ENCODE results near the gene SP140. TPM values are rescaled to one million over a fixed set of nuclear protein-coding genes. Genes with fewer than 3 reads are reported as not detected.

Gene SP140
- total RNA-seq, 1 experiment from 2014 or later = 2.6 TPM

DNA sequence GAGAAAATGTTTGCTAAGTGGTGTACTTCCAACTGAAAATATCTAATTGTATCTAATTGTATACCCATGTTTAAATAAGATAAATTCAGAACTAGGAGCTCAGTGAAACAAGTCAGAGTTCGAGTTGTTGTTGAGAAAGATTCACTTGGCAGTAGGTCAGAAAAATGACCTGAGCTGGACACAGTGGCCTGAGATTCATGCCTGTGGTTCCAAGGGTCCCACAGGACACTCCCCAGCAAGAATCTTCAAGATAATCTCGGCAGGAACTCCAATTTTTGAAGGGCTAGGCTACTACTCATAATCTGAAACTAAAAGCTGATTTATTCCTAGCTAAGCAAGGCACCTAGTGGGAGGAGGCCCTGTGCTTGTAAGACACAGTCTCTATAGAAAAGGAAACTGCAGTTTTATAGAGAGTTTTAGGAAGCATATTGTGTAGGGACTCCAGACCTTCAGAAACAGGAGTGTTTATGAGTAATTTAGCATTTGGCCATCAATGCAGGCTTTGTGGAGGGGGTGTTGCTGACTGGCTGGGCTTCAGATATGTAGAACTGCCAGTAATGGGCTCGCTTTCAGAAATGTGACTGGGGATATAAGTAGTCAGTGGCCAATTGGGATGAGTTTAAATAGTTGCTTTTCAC lies 43.2 kb downstream of the SP140 start:
- H3K4me3 ChIP-seq (replicated peaks in 1 of 2; ENCODE audit: low read depth in 1 of 2, low read length in 2 of 2) = no peak overlapping the region
- H2AFZ ChIP-seq (ENCODE audit: low read depth, low read length, poor library complexity, severe bottlenecking) = no peak overlapping the region
- no peaks in the 10 kb centered on the region for H3K9me3 ChIP-seq (ENCODE audit: control insufficient read depth in 1 of 2, insufficient read depth in 1 of 2, low read depth in 1 of 2, low read length in 2 of 2)
- H4K20me1 ChIP-seq (ENCODE audit: insufficient read depth) = no peaks in the 10 kb centered on the region
- intact Hi-C loops (cut with micrococcal nuclease) = no loop called here
- ChIA-PET POLR2A (no interaction called here), RAD21 (ENCODE audit: low non-redundant PET in 1 of 2, low total read pairs in 2 of 2, uncharacterized antibody in 2 of 2, unreplicated experiment in 2 of 2) (no interaction called here), CTCF (no interaction called here)
- no peak for TF ChIP-seq EGR1 (IDR thresholded peaks at IDR 0.05; ENCODE audit: low read depth)
- TF ChIP-seq POLR2AphosphoS5 (IDR thresholded peaks at IDR 0.05; ENCODE audit: low read depth, low read length) = no peak
- no peak for TF ChIP-seq SP1 (IDR thresholded peaks at IDR 0.05; ENCODE audit: low read depth)
- TF ChIP-seq, protein P1, sequence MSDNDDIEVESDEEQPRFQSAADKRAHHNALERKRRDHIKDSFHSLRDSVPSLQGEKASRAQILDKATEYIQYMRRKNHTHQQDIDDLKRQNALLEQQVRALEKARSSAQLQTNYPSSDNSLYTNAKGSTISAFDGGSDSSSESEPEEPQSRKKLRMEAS (IDR thresholded peaks at IDR 0.05) = no peak
- TF ChIP-seq ELF1 (IDR thresholded peaks at IDR 0.05; ENCODE audit: borderline replicate concordance, low read depth) = no peak
- no peak for TF ChIP-seq CEBPB (IDR thresholded peaks at IDR 0.05; ENCODE audit: low read depth)
- TF ChIP-seq EZH2phosphoT487 (IDR thresholded peaks at IDR 0.05; ENCODE audit: borderline replicate concordance) = no peak
- TF ChIP-seq, protein P2, sequence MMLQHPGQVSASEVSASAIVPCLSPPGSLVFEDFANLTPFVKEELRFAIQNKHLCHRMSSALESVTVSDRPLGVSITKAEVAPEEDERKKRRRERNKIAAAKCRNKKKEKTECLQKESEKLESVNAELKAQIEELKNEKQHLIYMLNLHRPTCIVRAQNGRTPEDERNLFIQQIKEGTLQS (IDR thresholded peaks at IDR 0.05) = no peak
- TF ChIP-seq ZFX (IDR thresholded peaks at IDR 0.05) = no peak
- TF ChIP-seq, protein P3, sequence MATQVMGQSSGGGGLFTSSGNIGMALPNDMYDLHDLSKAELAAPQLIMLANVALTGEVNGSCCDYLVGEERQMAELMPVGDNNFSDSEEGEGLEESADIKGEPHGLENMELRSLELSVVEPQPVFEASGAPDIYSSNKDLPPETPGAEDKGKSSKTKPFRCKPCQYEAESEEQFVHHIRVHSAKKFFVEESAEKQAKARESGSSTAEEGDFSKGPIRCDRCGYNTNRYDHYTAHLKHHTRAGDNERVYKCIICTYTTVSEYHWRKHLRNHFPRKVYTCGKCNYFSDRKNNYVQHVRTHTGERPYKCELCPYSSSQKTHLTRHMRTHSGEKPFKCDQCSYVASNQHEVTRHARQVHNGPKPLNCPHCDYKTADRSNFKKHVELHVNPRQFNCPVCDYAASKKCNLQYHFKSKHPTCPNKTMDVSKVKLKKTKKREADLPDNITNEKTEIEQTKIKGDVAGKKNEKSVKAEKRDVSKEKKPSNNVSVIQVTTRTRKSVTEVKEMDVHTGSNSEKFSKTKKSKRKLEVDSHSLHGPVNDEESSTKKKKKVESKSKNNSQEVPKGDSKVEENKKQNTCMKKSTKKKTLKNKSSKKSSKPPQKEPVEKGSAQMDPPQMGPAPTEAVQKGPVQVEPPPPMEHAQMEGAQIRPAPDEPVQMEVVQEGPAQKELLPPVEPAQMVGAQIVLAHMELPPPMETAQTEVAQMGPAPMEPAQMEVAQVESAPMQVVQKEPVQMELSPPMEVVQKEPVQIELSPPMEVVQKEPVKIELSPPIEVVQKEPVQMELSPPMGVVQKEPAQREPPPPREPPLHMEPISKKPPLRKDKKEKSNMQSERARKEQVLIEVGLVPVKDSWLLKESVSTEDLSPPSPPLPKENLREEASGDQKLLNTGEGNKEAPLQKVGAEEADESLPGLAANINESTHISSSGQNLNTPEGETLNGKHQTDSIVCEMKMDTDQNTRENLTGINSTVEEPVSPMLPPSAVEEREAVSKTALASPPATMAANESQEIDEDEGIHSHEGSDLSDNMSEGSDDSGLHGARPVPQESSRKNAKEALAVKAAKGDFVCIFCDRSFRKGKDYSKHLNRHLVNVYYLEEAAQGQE (IDR thresholded peaks at IDR 0.05; ENCODE audit: low read depth) = no peak
- no peak for TF ChIP-seq JUND (IDR thresholded peaks at IDR 0.05)
- no peak for TF ChIP-seq EZH2 (IDR thresholded peaks at IDR 0.05)
- TF ChIP-seq SRF (IDR thresholded peaks at IDR 0.05; ENCODE audit: low read depth) = no peak
- no peak for TF ChIP-seq CBX3 (IDR thresholded peaks at IDR 0.05; ENCODE audit: low read depth)
- no peak for TF ChIP-seq SIN3A (IDR thresholded peaks at IDR 0.05; ENCODE audit: low read depth)
- no peak for TF ChIP-seq TCF7L2 (IDR thresholded peaks at IDR 0.05; ENCODE audit: borderline replicate concordance, extremely low read depth, insufficient read depth, insufficient read length)
- no peak for TF ChIP-seq ZNF274 (IDR thresholded peaks at IDR 0.05; ENCODE audit: low read depth, low read length)
- TF ChIP-seq POLR2A (IDR thresholded peaks at IDR 0.05; ENCODE audit: borderline replicate concordance, extremely low read depth, insufficient read depth, insufficient read length) = no peak
- no peak for TF ChIP-seq FOSL1 (IDR thresholded peaks at IDR 0.05; ENCODE audit: low read depth)
- H3K9me2 ChIP-seq (ENCODE audit: insufficient read depth) = no peaks in the 10 kb centered on the region
- DNase-seq (ENCODE audit: low read depth, low spot score) = no peak
- H3K27me3 ChIP-seq (ENCODE audit: insufficient read depth, low read length) = no peaks in the 10 kb centered on the region
- no peaks in the 10 kb centered on the region for H3K79me2 ChIP-seq (ENCODE audit: insufficient read depth, low read length)
- no peaks in the 10 kb centered on the region for H3K36me3 ChIP-seq (ENCODE audit: control insufficient read depth in 1 of 2, insufficient read depth in 2 of 2, low read length in 2 of 2)
- no peak overlapping the region for H3K27ac ChIP-seq (ENCODE audit: low read depth, low read length)
- no peak overlapping the region for H3K4me2 ChIP-seq (ENCODE audit: low read length)
- ATAC-seq = no peak
- no peak overlapping the region for H3K9ac ChIP-seq (ENCODE audit: low read length)
- no TSS peak for BruUV-seq (replicated peaks)
- H3K4me1 ChIP-seq (ENCODE audit: control insufficient read depth in 1 of 2, insufficient read depth in 2 of 2, low read length in 2 of 2) = peaks cover 0 to 6% of the 10 kb centered on the region in 2 experiments; a peak in 1 of 4 replicates
